ENCODE results near the gene TSHZ2.

DNA sequence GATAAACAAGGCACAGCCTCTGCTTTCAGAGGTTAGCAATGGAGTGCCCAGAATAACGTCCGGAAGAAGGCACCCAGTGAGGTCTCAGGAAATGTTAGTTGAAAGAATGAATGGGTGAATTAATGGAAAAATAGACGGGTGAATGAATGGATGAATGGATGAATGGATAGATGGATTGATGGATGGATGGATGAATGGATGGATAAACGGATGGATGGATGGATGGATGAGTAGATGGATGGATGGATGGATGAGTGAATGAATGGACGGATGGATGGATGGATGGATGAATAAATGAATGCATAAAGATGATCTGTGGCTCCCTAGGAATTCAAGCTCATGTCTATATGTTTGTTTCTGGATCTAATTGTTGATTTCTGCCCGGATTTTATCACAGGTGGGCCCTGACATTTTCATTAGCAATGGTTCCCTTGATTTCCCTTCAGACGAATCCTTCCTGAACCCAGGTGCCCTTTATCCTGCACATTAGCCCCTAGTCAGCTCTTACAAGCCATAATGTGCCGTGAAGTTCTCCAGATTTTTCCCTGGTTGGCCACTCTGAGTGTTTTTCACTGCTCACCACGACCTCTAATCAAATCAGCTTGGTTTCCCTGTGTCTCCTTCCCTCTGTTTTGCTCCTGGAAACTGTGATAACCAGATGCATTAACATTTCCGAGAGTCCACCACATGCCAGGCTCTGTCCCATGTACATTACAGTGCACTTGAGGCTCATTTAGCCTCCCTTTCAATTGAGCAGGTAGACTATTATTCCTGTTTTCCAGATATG is 22.2 kb downstream of the TSHZ2 start:
- TF ChIP-seq CTCF (IDR thresholded peaks at IDR 0.05) (no peak), POLR2A (IDR thresholded peaks at IDR 0.05) (no peak)

Measured in heart left ventricle (tissue), 13 donors.